Esophagus squamous epithelium (tissue), 4 donors: ENCODE data around the gene EIF3D.
A peak's percentile ranks its signal among the peaks of the same experiment; 100 is the strongest.

Experiments used
- POLR2A ChIP-seq, 4 donors: fragments of 450-650 bp; IDR thresholded peaks; one replicate each; pipeline ENCODE4 v1.6.1; 2017; ENCODE audit warnings: antibody characterized with exemption in 4 of 4, mild to moderate bottlenecking in 4 of 4, moderate library complexity in 3 of 4
- TF ChIP-seq, protein P1 (sequence below), 6 experiments: fragments of 450-650 bp in 4 of 6; fragments of 200-600 bp in 2 of 6; sonication (generic) in 2 of 6; IDR thresholded peaks; one replicate each; pipeline ENCODE4 v1.5.1; 2016 to 2019; ENCODE audit warnings: antibody characterized with exemption in 6 of 6, mild to moderate bottlenecking in 4 of 6, moderate library complexity in 4 of 6

DNA sequence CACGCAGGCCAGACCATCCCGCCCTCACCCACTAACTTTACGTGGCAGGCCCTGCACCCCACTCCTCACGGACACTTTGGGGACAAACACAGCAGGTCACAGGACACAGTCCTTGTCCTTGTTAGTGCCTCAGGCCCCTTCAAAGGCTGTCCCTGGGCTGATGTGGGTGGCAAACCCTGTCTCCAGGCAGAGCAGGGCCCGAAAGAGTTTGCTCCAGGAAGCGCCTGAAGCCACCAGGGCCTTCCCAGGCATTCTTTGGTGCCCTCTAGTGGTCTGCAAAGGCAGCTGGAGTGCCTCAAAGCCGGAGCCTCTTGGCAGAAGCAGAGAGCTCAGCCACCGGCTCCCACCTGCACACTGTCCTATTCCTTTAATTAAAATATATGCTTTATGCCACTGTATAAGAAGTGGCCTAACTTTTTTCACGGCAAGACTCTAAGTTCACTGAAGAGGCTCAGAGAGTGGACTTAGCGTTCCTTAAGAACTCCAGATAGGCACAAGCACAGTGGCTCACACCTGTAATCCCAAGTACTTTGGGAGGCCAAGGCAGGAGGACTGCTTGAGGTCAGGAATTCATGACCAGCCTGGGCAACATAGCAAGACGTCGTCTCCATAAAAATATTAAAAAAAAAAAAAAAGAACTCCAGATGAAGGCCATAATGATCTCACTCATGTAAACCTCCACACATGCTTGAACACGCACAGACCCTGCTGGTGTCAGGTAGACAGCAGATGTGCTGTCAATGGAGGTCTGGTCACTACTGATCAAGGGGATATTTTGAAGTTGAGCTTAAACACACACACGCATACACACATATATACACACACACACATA, 58.6 kb downstream of the EIF3D start:
- TF ChIP-seq POLR2A (IDR thresholded peaks at IDR 0.05), result no peak
- TF ChIP-seq, protein P1, sequence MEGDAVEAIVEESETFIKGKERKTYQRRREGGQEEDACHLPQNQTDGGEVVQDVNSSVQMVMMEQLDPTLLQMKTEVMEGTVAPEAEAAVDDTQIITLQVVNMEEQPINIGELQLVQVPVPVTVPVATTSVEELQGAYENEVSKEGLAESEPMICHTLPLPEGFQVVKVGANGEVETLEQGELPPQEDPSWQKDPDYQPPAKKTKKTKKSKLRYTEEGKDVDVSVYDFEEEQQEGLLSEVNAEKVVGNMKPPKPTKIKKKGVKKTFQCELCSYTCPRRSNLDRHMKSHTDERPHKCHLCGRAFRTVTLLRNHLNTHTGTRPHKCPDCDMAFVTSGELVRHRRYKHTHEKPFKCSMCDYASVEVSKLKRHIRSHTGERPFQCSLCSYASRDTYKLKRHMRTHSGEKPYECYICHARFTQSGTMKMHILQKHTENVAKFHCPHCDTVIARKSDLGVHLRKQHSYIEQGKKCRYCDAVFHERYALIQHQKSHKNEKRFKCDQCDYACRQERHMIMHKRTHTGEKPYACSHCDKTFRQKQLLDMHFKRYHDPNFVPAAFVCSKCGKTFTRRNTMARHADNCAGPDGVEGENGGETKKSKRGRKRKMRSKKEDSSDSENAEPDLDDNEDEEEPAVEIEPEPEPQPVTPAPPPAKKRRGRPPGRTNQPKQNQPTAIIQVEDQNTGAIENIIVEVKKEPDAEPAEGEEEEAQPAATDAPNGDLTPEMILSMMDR (IDR thresholded peaks at IDR 0.05), result peak; percentile 85 to 98 (median 96)
